CD4-positive, alpha-beta T cell treated with Interleukin-4 for 1 hour (primary cell): ENCODE data around the gene TRMT2B.
"Not testable (repeated sequence)": the region's sequence is repeated elsewhere in the genome, so short reads cannot be mapped to it uniquely, and the experiment has no call there.

Experiments
- DNase-seq, 2 donors: peaks; one replicate each; pipeline ENCODE4 v3.0.0-alpha.2; 2020 to 2022

The TRMT2B gene

GRCh38 chrX:101051549-101052302 lies at the start of gene TRMT2B:
TRMT2B (minus strand) TSS chrX:101052111; CDS start chrX:101042289, 9,822 bp downstream.
- DNase-seq, result peak; percentile 84

DNA sequence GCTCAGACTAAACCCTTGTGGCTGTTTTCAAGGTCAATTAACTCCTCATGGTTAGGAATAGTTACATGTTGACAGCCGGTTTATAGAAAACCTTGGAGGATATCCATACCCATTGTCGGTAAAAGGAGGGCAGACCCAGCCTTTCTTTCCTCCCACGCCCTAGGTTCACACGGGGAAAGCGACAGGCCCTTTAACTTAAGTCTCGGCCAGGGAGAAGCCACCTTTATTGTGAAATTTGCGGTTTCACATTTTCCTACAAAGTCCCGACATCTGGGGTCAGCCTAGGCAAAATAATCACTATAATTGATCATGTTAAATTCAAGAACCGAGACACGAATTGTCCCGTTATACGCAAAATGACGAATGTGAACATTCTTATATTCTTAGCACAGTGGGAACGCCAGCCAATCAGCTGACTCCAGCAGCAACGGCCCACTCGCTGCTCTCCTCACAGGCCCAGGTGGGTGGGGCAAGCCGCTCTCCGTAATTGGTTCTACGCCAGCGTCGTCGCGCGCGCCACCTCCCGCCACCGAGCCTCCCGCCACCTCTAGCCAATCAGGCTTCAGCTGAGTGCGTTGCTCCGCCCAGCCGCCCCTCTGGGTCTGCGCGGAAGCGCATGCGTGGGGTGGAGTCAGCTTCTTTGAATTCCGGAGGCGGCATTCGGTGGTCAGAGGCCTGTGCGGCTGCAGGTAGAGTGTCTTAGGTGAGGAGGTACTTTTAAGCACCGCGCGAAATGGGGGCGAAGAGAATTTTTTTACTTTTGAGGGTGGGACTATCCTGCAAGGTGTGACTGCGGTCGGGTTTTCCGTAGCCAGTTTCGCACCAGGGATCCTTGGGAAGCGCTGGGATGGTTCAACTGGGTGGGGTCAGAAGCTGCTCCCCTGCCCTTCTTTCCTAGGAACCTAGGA lies 45.9 kb upstream of the TRMT2B start, which contains the start of gene CENPI:
Gene CENPI (plus strand): TSS at position 659 of the 908 bp plus-strand sequence. CDS start 2,867 bp downstream, outside the sequence.
- peak; percentile 96 for DNase-seq

GRCh38 chrX:101091817-101092216 lies 39.9 kb upstream of the TRMT2B start:
- no peak for DNase-seq

GRCh38 chrX:101081231-101081630 lies 29.3 kb upstream of the TRMT2B start:
- DNase-seq, result no peak

- no peak for DNase-seq
These were observed 28.6 kb upstream of the TRMT2B start for GRCh38 chrX:101080326-101081124.

- no peak for DNase-seq
These were observed 27.9 kb upstream of the TRMT2B start for GRCh38 chrX:101079736-101080270.

DNA sequence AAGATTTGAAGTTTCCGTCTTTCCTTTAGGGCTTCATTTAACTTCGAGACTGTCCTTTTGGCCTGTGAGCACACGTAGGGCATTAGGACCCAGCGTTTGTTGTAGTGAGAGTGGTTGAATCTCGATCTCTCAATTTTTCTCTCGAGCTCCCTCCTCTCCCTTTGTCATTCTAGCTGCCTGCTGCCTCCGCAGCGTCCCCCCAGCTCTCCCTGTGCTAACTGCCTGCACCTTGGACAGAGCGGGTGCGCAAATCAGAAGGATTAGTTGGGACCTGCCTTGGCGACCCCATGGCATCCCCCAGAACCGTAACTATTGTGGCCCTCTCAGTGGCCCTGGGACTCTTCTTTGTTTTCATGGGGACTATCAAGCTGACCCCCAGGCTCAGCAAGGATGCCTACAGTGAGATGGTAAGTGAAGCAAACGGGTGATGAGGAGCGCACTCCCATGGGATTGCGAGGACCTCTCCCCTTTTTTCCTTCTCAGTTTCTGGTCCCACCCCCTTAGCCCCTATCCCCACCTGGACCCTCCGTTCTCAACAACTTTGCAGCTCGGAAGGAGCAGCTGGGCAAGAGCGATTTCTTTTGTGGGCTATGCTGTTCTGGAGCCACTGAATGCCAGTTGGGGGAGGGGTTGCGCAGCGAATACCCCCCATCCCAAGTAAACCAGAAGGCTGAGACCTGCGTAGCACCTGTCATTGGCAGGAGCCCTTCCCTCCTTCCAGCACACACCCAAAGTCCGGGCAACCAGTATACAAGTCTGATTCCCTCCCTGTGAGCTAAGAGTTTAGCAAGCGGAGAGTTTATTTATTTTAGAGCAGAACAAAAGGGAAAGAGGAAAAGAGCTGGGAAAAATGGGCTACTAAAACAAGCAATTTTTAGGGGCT lies 27.0 kb upstream of the TRMT2B start, which contains the start of gene TMEM35A:
Gene TMEM35A (plus strand): TSS at position 164 of the 883 bp plus-strand sequence. CDS start 124 bp downstream, at position 288.
- DNase-seq, result no peak

- no peak for DNase-seq
These were observed 19.7 kb upstream of the TRMT2B start for GRCh38 chrX:101071582-101071981.

DNA sequence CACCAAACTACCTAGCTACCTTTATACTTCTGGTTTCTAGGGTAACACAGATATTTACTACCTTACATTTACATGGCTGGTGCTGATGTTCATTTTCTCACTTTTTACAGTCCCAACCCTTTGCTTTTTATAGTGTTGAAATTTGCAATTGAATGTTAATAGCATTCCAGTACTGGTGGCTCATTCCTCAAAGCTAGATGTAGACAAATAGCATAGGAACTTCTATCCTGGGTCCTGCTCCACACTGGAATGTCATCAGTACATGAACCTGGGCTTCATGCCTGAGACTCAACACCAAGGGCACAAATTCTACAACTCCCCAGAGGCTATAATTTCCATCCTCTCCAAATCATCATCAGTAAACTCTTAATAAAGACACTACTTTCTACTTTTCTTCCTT lies 10.3 kb upstream of the TRMT2B start:
- DNase-seq, result no peak

DNA sequence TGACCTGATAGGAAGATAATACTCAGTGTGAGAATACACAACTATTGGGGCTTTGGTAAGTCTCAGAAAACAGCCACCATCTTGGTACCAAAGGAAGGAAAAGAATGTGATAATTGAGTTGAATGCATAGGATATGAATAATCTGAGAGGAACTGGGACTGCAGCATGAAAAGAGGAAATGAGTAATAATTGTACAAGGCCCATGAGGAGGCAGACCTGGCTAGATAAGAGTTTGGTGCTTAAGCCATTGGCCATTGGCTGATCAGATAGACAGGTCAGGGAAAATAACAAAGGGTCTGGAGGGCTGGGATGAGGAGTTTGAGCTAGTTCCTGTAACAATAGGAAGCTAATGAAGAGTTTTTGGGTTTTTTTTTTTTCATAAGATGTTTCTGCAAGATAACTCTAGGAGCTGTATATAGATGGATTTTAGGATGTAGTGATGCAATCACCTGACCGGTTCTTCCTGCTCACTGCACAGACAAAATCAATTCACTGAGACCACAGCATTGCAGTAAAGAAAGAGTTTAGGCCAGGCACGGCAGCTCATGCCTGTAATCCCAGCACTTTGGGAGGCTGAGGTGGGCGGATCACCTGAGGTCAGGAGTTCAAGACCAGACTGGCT lies 5.3 kb upstream of the TRMT2B start:
- DNase-seq, result no peak

- not testable (repeated sequence) for DNase-seq
These were observed 4.6 kb upstream of the TRMT2B start for GRCh38 chrX:101056551-101056950.

DNA sequence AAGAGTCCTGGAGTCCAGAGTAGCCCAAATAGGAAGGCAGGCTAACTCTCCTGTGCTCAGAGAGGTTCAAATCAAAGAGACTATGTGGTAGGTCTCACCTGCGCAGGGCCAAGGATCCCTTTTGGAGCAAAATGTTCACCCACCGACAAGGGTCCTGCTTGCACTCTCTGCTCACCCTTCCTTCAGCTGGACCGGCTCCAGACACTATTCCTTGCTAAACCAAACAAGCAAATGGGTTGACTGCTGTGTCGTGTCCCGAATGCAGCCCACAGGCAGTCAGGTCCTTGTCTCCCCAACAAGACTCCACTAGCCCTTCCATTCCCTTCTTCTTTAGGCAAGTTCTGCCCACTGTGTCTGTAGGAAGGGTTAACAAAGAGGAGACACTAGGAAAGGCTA lies 760 bp downstream of the TRMT2B start:
- no peak for DNase-seq

GRCh38 chrX:101040197-101040596 lies 11.7 kb downstream of the TRMT2B start:
- no peak for DNase-seq

GRCh38 chrX:101037231-101037630 lies 14.7 kb downstream of the TRMT2B start:
- no peak for DNase-seq

- no peak for DNase-seq
These were observed 22.2 kb downstream of the TRMT2B start for GRCh38 chrX:101029665-101030064.

DNA sequence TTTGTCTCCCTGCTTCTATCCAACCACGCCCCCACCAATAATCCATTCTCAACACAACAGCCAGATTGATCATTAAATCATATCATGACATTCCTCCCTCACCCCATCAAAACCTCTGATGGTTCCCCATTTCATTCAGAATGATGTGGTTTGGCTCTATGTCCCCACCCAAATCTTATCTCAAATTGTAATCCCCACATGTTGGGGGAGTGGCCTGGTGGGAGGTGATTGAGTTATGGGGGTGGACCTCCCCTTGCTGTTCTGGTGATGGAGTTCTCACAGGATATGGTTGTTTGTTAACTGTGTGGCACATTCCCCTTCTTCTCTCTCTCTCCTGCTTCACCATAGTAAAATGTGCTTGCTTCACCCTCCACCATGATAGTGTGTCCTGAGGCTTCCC lies 23.3 kb downstream of the TRMT2B start:
- no peak for DNase-seq

DNA sequence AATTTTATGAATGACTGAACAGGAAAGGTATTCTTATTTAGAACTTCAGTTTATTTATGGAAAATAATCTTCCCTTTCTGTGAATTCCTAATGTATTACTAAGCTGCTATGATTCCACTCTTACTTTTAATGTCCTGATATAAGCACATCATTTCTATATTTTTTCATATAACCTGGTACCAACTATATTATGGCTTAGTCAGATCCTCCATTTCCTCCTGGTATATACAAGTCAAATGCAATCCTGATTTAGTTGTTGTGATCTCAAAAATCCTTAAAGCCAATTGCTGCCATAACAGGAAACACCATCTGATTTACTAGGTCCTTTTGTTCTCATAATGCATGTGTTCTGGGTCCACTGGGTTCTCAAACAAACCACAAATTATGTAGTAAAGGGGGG lies 26.8 kb downstream of the TRMT2B start:
- DNase-seq, result no peak

DNA sequence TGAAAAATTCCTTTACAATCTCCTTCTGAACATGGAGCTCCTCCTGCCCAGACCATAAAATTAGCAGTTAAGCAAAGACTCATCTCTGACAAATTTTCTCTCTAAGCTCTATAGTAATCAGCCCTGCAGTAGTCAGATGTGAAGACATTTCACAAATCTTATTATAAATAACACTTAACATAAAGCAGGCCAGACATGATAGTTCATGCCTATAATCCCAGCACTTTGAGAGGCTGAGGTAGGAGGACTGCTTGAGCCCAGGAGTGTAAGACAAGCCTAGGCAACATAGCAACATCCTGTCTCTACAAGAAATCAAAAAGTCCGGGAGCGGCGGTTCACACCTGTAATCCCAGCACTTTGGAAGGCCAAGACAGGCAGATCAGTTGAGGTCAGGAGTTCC lies 29.9 kb downstream of the TRMT2B start:
- no peak for DNase-seq

- DNase-seq, result not testable (repeated sequence)
These were observed 39.9 kb downstream of the TRMT2B start for GRCh38 chrX:101012031-101012430.

DNA sequence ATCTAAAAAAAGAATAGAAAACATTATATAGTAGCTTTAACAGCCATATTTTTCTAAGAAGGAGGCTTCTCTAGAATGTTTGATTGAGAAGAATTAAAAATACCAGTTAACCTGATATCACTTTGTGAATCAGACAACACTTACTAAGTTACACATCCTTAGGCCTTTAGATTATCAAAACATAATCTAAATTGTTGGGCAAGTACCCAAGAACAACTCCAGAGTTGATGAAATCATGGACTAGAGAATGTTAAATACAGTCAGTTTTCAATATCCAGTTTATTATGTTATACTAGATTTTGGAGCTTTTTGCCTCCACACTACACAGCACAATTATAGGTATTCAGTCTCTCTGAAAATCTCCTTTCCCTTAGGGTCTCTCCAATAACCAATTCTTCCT lies 42.8 kb downstream of the TRMT2B start:
- no peak for DNase-seq

GRCh38 chrX:100999451-100999850 lies 52.5 kb downstream of the TRMT2B start:
- DNase-seq, result no peak
